Measurements from ENCODE around the gene PCDHB1. TPM values are rescaled to one million over a fixed set of nuclear protein-coding genes. Genes with fewer than 3 reads are reported as not detected.

PCDHB1 gene
- total RNA-seq, 1 donor from 2014 or later: not detected

DNA sequence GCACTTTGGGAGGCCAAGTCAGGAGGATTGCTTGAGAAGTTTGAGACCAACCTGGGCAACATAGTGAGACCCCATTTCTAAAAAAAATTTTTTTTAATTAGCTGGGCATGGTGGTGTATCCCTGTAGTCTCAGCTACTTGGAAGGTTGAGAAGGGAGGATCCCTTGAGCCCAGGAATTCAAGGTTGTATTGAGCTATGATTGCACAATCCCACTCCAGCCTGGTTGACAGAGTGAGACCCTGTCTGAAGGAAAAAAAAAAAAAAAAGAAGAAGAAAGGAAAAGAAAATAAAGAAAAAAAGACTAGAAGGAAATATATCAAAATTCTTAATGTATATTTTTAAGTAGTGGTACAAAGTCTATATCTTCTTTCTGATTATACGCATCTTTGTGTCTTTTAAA is 28.8 kb upstream of the PCDHB1 start:
- no peaks in the 10 kb centered on the region for H3K4me1 Mint-ChIP-seq (ENCODE audit: low read depth, unreplicated experiment)
- no peaks in the 10 kb centered on the region for H3K36me3 Mint-ChIP-seq (ENCODE audit: unreplicated experiment)
- TF ChIP-seq, protein P1, sequence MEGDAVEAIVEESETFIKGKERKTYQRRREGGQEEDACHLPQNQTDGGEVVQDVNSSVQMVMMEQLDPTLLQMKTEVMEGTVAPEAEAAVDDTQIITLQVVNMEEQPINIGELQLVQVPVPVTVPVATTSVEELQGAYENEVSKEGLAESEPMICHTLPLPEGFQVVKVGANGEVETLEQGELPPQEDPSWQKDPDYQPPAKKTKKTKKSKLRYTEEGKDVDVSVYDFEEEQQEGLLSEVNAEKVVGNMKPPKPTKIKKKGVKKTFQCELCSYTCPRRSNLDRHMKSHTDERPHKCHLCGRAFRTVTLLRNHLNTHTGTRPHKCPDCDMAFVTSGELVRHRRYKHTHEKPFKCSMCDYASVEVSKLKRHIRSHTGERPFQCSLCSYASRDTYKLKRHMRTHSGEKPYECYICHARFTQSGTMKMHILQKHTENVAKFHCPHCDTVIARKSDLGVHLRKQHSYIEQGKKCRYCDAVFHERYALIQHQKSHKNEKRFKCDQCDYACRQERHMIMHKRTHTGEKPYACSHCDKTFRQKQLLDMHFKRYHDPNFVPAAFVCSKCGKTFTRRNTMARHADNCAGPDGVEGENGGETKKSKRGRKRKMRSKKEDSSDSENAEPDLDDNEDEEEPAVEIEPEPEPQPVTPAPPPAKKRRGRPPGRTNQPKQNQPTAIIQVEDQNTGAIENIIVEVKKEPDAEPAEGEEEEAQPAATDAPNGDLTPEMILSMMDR (IDR thresholded peaks at IDR 0.05; ENCODE audit: partially characterized antibody, unreplicated experiment): no peak
- no peak overlapping the region for H3K27ac Mint-ChIP-seq (ENCODE audit: unreplicated experiment)
- H3K4me3 Mint-ChIP-seq (ENCODE audit: unreplicated experiment): no peak overlapping the region
- no peaks in the 10 kb centered on the region for H3K27me3 Mint-ChIP-seq (ENCODE audit: unreplicated experiment)
- H3K9me3 Mint-ChIP-seq (ENCODE audit: unreplicated experiment): no peaks in the 10 kb centered on the region
- DNase-seq: no peak

DNA sequence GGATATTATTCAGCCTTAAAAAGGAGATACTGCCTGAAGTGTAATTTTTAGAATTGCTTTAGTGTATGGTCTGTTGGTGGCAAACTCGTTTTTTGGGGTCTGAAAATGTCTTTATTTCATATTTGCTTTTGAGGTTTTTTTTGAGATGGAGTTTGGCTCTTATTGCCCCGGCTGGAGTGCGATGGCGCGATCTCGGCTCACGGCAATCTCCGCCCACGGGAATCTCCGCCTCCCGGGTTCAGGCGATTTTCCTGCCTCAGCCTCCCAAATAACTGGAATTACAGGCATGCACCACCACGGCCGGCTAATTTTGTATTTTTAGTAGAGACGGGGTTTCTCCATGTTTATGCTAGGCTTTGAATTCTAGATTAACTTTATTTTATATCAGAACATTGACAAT is 20.2 kb upstream of the PCDHB1 start:
- Mint-ChIP-seq H3K9me3 (ENCODE audit: unreplicated experiment) (no peaks in the 10 kb centered on the region), H3K4me3 (ENCODE audit: unreplicated experiment) (no peak overlapping the region), H3K4me1 (ENCODE audit: low read depth, unreplicated experiment) (no peaks in the 10 kb centered on the region), H3K36me3 (ENCODE audit: unreplicated experiment) (no peaks in the 10 kb centered on the region), H3K27me3 (ENCODE audit: unreplicated experiment) (no peaks in the 10 kb centered on the region), H3K27ac (ENCODE audit: unreplicated experiment) (no peak overlapping the region)
- DNase-seq: no peak
- TF ChIP-seq, protein P1 (IDR thresholded peaks at IDR 0.05; ENCODE audit: partially characterized antibody, unreplicated experiment): no peak

DNA sequence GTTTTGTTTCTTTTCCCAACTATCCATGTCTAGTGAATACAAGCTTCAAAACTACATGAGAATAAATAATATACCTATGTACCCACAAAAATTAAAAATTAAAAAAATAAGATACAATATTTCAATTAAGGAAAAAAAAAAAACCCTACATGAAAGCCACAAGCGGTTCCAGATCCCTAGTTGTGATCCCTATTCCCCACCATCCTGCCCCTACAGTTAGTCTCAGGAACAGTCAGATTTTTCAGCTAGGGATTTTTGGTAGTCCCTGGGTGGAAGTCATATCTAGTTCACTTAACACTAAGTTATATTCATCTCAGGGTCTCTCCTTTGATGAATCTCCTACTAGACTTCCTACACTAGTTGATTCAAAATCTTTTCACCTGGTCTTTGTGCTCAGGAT is 18.5 kb upstream of the PCDHB1 start:
- H3K9me3 Mint-ChIP-seq (ENCODE audit: unreplicated experiment): no peaks in the 10 kb centered on the region
- TF ChIP-seq, protein P1 (IDR thresholded peaks at IDR 0.05; ENCODE audit: partially characterized antibody, unreplicated experiment): no peak
- H3K27ac Mint-ChIP-seq (ENCODE audit: unreplicated experiment): no peak overlapping the region
- no peak for DNase-seq
- H3K36me3 Mint-ChIP-seq (ENCODE audit: unreplicated experiment): no peaks in the 10 kb centered on the region
- H3K4me3 Mint-ChIP-seq (ENCODE audit: unreplicated experiment): no peak overlapping the region
- no peaks in the 10 kb centered on the region for H3K27me3 Mint-ChIP-seq (ENCODE audit: unreplicated experiment)
- no peaks in the 10 kb centered on the region for H3K4me1 Mint-ChIP-seq (ENCODE audit: low read depth, unreplicated experiment)

DNA sequence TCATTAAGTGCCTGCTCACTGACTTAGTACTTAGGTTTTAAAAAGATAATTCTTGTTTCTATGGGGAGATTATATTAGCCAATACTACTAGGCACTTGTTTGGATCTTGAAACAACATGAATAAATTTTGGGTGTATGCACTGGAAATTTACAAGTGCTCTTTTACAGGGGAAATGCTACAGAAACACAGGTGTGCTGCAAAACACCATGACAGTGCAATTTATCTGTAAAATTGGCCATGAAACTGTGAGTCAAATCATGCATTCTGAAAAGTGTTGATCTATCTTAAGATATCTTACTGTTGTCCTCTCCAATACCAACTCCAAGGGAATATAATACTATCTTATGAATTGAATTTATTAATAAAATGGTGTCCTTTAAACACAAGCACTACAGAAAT is 12.1 kb upstream of the PCDHB1 start:
- TF ChIP-seq, protein P1 (IDR thresholded peaks at IDR 0.05; ENCODE audit: partially characterized antibody, unreplicated experiment): no peak
- peaks cover 3% of the 10 kb centered on the region for H3K4me1 Mint-ChIP-seq (ENCODE audit: low read depth, unreplicated experiment)
- H3K27ac Mint-ChIP-seq (ENCODE audit: unreplicated experiment): no peak overlapping the region
- DNase-seq: no peak
- peak overlapping the region; percentile 35 for H3K4me3 Mint-ChIP-seq (ENCODE audit: unreplicated experiment)
- no peaks in the 10 kb centered on the region for H3K36me3 Mint-ChIP-seq (ENCODE audit: unreplicated experiment)
- no peaks in the 10 kb centered on the region for H3K9me3 Mint-ChIP-seq (ENCODE audit: unreplicated experiment)
- no peaks in the 10 kb centered on the region for H3K27me3 Mint-ChIP-seq (ENCODE audit: unreplicated experiment)

DNA sequence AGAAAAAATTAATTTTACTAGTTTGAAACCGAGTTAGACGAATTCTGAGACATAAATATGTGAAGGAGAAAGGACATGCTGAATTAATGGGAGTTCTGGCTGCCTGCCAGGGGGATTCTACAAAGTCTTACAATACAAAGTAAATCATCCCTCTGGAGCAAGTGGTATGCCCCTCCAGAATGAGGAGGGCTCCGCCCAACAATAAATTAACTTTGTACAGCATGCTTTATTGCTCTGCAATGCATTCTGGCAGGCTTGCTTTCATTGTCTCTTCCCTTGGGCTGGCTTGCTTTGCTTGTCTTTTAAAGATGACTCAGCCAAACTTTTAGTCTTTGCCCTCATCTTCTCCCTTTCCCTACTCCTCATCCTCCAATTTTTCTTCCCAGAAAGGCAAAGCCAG is 11.7 kb upstream of the PCDHB1 start:
- Mint-ChIP-seq H3K36me3 (ENCODE audit: unreplicated experiment) (no peaks in the 10 kb centered on the region), H3K4me1 (ENCODE audit: low read depth, unreplicated experiment) (peaks cover 3% of the 10 kb centered on the region), H3K27me3 (ENCODE audit: unreplicated experiment) (no peaks in the 10 kb centered on the region), H3K4me3 (ENCODE audit: unreplicated experiment) (no peak overlapping the region), H3K9me3 (ENCODE audit: unreplicated experiment) (no peaks in the 10 kb centered on the region), H3K27ac (ENCODE audit: unreplicated experiment) (no peak overlapping the region)
- TF ChIP-seq, protein P1 (IDR thresholded peaks at IDR 0.05; ENCODE audit: partially characterized antibody, unreplicated experiment): no peak
- DNase-seq: no peak
